GM12892 (cell line): ENCODE results near the gene MPPED1.

Source experiments
- DNase-seq: peaks from one replicate; pipeline ENCODE4 v3.0.0; 2011; ENCODE audit not compliant: insufficient read length
- FAIRE-seq: peaks from 2 replicates; lab custom pipeline; 2011; peaks lifted over from hg19 to GRCh38; lab: Jason Lieb, UNC
- POLR2A ChIP-seq: IDR thresholded peaks from 2 replicates; pipeline ENCODE4 v1.6.1; 2011; ENCODE audit warnings: low read depth, low read length, control low read depth
- POLR2AphosphoS5 ChIP-seq: IDR thresholded peaks from 2 replicates; pipeline ENCODE4 v1.6.1; 2011; ENCODE audit warnings: low read depth, low read length, control low read depth
- TAF1 ChIP-seq: IDR thresholded peaks from 2 replicates; pipeline ENCODE4 v1.6.1; 2011; ENCODE audit warnings: low read depth, mild to moderate bottlenecking, control low read depth, low read length, borderline replicate concordance

The MPPED1 gene

DNA sequence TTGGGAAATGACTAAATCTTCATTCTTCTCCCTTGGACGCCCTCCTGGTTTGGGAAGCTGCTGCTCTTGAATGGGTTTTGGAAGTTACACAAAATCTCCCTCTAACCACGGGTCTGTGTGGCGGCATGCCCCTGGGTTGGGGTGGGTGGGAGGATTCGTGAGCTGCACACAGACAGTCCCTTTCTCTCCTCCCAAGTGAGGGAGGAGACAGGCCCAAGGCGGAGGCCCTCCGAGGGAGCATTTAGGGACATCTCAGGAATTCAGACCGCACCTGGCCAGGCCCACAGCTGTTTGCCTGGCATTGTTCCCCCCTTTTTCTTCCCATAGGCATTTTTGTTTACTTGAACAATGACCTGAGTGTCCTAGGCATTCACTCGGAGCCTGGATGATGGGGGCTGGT, 94.1 kb downstream of the MPPED1 start:
- TF ChIP-seq POLR2AphosphoS5, result no peak
- TF ChIP-seq POLR2A, result no peak
- TF ChIP-seq TAF1, result no peak
- DNase-seq (no peak), FAIRE-seq (no peak)

DNA sequence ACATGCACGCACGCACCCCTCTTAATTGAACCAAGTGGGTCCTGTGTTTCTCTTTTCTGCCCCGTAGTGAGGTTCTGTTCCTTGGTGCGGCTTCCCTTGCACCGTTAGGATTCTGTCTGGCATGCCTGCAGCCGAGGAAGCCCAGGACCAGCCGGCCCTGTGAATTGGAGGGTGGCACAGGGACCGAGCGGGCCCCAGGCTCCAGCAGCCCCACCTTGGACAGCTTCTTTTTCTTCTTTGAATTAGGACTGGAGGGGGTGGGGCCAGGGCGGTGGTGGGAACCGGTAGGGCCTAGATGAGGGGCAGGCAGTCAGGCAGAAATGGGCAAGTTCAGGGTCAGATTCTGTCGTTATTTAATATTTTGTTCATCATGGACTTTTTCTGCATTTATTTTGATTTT, 94.7 kb downstream of the MPPED1 start:
- TF ChIP-seq TAF1 (no peak), POLR2A (no peak), POLR2AphosphoS5 (no peak)
- no peak for FAIRE-seq
- no peak for DNase-seq

DNA sequence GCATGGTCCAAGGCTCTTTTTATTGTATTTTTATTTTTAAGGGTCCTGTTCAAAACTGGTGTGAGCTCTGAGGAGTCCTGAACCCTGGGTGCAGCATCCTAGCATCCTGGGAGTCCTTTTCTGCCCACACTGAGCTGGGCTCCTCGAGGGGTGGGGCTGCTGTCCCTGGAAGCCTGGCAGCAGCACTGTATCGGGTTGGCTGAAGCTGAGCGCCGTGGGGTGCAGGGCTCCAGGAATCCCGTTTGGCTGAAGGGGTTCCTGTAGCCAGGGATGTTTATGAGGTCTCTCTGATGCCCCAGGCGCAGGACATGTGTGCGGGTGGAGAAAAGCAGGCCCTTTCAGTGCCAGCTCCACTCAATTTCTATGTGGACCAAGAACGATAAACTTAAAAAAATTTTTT, 95.4 kb downstream of the MPPED1 start:
- no peak for FAIRE-seq
- TF ChIP-seq TAF1, result no peak
- no peak for TF ChIP-seq POLR2A
- no peak for TF ChIP-seq POLR2AphosphoS5
- no peak for DNase-seq

DNA sequence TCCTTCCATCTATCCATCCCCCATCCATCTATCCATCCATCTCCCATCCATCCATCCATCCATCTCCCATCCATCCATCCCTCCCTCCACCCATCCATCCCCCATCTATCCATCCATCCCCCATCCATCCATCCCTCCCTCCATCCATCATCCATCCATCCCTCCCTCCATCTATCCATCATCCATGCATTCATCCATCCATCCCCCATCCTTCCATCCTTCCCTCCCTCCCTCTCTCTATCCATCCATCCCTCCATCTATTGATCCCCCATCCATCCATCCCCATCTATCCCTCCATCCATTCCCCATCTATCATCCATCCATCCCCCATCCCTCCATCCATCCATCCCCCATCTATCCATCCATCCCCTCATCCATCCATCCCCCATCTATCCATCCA, 96.7 kb downstream of the MPPED1 start:
- DNase-seq (no peak), FAIRE-seq (no peak)
- TF ChIP-seq POLR2AphosphoS5 (no peak), POLR2A (no peak), TAF1 (no peak)

DNA sequence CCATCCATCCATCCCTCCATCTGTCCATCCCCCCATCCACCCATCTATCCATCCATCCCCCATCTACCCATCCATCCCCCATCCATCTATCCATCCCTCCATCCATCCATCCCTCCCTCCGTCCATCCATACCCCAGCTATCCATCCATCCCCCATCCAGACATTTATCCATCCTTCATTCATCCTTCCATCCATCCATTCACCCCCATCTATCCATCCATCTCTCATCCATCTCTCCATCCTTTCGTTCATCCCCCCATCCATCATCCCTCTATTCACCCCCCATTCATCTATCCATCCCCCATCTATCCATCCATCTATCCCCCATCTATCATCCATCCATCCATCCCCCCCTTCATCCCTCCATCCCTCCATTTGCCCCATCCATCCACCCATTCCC, 97.5 kb downstream of the MPPED1 start:
- FAIRE-seq, result no peak
- DNase-seq, result no peak
- TF ChIP-seq POLR2AphosphoS5 (no peak), POLR2A (no peak), TAF1 (no peak)

DNA sequence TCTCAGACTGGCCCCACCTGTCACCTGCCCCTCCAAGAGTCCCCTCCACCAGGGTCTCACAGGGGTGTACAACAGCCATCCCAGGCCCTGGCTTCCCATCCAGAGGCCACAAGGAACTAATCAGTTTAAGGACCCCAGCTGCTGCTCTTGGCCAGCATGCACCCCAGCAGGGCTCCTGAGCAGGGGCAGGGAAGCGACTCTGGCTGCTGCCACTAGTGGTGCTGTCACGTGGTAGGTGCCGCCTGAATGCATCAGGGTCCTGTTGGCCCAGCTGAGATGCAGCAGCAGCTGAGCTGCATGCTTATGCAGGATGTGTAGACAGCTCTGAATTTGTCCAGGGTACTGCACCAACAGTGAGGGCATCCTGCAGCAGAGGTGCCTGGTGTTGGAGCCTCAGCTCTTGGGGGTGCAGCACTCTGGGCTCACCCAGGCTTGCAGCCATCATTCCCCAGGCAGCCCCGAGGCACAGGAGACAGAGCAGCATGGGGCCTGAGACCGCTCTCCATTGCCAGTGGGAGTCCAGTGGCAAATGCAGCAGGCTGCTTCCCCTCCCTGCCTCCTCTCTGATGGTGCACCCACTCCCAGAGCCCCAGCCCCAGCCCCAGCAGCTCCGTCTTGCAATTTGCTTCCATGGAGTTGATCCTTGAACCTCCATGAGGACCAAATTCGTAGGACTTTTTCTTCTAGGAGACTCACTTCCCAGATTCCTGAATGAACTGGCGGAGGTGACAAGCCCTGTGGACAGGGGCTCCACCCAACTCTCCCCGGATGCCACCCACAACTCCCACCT, 98.7 kb downstream of the MPPED1 start:
- DNase-seq (no peak), FAIRE-seq (no peak)
- TF ChIP-seq TAF1 (no peak), POLR2A (no peak), POLR2AphosphoS5 (no peak)

DNA sequence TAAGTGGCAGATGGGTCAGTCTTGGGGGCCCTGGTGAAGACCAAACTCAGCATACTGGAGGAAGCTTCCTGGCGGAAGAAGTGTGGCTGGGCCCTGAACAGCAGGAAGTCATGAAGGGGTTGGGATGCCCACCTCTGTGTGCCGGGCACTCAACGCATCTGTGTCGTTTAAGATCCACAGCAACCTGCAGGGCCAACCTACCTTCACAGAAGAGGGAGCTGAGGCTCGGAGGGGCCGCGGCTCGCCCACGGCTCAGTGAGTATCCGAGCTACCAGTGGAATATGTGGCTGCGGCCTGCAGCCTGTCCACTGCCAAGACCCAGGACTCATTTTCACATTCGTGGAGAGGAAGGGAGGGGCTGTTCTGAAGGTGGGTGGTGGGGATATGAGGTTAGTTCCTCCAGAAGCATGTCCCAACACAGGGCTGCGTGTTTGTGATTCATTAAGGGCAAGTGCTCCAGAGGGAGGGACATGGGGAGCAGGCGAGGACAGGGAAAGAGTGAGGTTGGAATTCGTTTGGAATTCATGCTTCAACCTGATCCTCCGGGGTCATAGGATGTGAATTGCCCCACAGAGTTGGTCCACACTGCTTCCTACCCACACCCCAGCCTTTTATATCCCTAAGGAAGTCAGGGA, 99.6 kb downstream of the MPPED1 start:
- no peak for DNase-seq
- FAIRE-seq, result no peak
- no peak for TF ChIP-seq TAF1
- TF ChIP-seq POLR2AphosphoS5, result no peak
- TF ChIP-seq POLR2A, result no peak

DNA sequence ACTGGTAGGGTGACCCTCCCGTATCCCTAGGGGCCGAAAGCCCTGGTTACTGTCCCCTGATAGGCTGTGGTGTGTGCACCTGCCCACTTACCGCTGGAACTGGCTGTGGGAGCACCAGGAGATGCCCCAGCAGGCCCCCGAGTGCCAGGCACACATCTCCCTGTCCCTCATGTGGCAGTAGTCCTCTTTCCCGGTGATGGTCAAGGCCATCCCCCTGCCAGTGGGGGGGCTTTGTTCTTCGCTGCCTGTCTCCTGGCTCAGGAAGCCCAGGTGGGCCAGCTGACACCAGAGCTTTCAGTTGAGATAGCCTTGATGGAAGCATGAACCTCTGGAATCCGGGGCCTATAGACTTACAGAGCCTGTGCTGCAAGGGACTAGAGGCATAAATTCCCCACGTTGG, 100.5 kb downstream of the MPPED1 start:
- DNase-seq, result no peak
- FAIRE-seq, result no peak
- TF ChIP-seq TAF1, result no peak

DNA sequence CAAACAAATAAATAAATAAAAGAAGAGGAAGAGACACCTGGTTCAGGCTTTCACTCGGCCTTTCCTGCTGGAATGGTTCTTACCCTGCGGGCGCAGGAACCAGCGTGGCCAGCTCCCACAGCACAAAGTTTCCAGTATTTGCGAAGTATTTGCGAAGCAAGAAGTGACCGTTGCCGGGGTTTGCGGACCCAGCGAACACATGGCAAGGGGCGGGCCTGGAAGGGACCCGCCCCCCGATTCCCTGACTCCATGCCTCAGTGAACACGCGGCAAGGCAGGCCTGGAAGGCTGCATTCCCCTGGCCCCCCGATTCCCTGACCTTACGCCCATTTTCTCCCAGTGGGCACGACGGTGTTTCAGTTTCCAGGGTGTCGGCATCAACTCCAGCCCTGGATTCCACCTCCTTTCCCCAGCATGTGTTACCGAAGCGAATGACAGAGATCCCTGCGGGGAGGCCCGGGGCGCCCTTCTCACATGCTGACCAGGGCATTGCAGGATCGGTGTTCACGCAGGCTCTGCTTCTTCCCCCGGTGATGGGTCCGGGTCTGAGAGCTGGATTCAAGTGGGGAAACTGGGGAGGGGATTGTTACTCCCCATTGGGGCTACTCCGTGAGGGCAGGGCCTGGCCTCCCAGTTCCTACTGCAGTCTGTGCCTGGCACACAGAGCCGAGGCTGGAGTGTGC, 102.8 kb downstream of the MPPED1 start:
- DNase-seq, result no peak

DNA sequence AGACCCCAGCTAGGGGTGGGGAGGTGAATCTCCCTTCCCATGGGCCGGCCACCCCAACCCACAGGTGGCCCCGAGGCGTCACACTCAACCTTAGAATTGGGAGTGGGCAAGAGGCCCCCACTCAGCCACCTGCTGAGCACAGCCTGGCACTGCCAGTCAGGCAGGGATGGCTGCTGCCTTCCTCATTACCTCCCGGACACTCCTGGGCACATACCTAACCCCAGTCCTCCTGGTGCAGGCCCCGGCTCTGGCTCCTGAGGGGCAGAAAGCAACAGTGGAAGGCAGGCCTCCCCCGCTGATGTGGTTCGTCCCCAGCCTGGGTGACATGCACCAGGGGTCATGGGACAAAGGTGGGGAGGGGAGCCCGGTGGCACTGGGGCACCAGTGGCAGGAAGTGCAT, 103.6 kb downstream of the MPPED1 start:
- FAIRE-seq (no peak), DNase-seq (no peak)
- TF ChIP-seq POLR2A (no peak), POLR2AphosphoS5 (no peak)

More for the DNA sequence above, 102.8 kb downstream of the MPPED1 start:
- TF ChIP-seq TAF1, result no peak
- no peak for TF ChIP-seq POLR2A
- no peak for TF ChIP-seq POLR2AphosphoS5
- FAIRE-seq, result no peak

DNA sequence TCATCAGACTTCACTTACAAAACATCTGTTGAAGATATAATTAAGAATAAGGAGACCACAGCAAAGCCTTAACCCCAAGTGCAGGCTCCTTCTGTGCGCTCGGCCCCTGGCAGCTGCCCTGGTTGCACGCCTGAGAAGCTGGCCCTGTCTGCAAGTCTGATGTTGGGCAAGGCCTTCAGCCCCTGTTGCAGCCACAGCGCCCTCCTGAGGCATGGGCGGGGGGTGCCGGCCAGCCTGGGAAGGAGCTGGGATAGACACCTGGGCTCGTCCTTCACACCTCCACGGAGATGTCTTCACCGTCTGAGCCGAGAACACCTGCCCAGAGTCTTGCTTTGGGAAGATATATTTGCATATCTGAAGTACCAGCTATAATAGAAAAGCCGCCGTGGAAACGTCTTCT, 104.1 kb downstream of the MPPED1 start:
- no peak for TF ChIP-seq POLR2A
- TF ChIP-seq TAF1, result no peak
- no peak for TF ChIP-seq POLR2AphosphoS5
- DNase-seq (no peak), FAIRE-seq (no peak)

DNA sequence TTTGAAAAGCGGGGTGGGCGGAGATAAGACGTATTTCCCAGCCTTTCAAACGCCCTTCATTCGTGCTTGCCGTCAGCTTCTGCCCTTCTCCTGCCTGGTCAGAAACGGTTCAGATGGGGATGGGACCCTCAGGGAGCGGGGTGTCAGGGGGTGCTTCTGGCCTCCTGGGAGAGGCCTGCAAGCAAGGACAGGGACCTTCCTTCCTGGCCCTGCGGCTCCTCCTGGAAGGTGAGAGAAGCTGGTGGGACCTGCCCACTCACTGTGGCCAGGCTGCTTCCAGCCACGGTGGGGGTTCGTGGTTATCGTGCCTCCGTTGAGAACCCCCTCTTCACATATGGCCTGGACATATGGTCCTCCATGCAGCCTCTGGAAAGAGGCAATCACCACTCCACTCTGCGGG, 104.6 kb downstream of the MPPED1 start:
- no peak for DNase-seq
- FAIRE-seq, result no peak
- no peak for TF ChIP-seq POLR2AphosphoS5
- TF ChIP-seq TAF1, result no peak
- no peak for TF ChIP-seq POLR2A
